GM19438 (cell line): ENCODE measurements around the gene STX16.

Experiments used
- ATAC-seq: cut with Tn5 transposase; IDR thresholded peaks from one replicate; pipeline ENCODE4 v1.9.1; 2021; ENCODE audit warnings: low read depth; ENCODE audit not compliant: unreplicated experiment

The STX16 gene, protein sequence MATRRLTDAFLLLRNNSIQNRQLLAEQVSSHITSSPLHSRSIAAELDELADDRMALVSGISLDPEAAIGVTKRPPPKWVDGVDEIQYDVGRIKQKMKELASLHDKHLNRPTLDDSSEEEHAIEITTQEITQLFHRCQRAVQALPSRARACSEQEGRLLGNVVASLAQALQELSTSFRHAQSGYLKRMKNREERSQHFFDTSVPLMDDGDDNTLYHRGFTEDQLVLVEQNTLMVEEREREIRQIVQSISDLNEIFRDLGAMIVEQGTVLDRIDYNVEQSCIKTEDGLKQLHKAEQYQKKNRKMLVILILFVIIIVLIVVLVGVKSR

DNA sequence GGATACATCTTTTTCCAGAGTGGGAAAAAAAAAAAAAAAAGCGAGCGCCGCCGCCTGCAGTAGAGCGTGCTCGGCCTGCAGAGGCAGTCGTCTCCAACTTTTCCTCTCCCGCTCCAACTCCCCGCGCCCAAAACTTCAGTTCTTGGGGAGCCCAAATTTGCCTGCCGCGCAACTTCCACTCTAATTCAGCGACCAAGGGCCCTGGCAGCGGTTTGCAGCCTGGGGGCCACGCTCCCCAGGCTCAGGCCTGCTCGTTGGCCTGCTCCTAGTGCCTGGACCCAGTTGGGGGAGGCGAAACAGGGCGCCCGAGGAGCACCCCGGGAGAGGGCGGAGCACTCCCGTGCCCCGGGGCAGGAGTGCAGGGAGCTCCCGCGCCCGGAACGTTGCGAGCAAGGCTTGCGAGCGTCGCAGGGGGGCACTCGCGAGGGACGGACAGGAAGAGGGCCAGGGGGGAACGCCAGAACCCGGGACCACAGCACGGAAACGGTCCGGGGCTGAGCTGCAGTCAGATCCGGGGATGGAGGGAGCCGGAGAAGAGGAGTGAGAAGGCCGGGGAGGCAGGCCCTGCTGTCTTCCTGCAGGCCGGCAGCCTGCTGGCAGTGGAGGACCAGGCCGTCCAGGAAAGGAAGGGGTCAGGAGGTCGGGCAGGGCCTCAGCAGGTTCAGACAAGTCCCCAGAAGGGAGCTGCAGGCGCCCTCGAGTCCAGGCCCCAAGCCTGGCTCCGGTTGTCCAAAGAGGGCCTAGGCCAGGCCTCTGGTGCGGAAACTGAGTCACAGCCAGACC, at the start of gene STX16:
Gene STX16, plus strand, starts transcription at position 508 of the 783 bp plus-strand sequence. CDS start 724 bp downstream, outside the sequence.
- peak; percentile 68 for ATAC-seq

DNA sequence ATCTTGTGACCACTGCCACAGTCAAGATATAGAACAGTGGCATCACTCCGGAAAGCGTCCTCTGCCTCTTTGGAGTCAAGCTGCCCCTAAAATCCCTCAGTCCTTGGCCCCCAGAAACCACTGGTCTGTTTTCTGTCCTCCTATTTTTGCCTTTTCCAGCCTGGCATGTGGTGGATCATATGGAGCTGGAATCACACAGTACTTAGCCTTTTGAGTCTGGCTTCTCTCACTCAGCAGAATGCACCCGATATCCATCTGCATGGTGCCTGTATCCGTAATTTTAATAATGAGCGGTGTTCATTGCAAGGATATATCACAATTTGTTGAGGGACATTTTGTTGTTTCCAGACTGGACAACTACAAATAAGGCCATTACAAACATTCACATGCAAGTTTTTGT, 49.0 kb upstream of the STX16 start:
- no peak for ATAC-seq

DNA sequence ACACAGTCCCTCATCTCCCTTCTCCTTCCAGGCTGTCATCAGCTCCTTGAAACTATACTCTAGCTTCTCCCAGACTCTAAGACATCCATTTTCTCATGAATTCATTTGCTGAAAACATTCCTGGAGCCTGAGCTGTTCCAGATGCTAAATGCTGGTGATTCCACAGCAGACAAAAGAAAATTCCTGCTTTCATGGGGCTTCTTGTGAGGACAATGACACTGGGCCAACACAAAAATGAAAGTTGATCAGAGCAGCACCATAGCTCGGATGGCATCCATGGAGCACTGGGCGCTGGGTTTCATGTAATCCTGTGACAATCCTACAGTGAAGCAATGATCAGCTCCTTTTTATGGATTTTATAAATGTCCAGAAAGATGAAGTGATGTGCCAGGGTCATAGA, 47.4 kb upstream of the STX16 start:
- ATAC-seq: no peak

DNA sequence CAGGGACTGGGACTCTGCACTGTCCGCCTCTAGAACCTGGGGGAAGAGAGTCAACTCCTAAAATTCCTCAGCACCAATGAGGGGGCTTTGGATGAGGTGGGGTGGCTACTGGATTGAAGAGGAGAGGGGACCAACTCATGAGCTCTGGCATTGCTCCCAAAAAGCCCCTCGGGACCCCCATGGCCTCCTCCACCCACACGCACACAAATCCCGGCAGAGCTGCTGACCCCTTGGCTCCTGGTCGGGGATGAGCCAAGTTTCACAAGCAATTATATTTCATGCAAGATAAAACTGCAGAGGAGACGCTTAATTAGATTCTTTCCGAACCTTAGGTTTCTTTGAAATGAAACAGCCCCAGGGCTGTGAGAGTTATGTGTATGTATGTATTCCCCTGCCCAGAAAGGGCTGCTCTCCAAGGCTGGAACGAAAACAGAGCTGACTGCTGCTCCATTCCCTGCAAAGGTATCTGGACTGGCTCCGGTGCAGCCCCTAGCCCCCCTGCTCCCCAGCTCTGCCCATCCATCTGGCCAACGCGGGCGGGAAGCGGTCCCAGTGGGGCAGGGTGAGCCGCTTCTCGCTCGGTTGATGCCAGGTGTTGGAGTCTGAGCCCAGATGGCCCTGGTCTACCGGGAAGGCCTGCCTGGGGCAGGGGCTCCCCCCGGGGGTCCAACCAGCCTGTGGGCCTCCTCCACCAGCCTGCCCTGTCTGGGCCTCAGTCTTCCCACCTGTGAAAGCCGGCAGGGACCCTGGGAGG, 46.8 kb upstream of the STX16 start:
- no peak for ATAC-seq

DNA sequence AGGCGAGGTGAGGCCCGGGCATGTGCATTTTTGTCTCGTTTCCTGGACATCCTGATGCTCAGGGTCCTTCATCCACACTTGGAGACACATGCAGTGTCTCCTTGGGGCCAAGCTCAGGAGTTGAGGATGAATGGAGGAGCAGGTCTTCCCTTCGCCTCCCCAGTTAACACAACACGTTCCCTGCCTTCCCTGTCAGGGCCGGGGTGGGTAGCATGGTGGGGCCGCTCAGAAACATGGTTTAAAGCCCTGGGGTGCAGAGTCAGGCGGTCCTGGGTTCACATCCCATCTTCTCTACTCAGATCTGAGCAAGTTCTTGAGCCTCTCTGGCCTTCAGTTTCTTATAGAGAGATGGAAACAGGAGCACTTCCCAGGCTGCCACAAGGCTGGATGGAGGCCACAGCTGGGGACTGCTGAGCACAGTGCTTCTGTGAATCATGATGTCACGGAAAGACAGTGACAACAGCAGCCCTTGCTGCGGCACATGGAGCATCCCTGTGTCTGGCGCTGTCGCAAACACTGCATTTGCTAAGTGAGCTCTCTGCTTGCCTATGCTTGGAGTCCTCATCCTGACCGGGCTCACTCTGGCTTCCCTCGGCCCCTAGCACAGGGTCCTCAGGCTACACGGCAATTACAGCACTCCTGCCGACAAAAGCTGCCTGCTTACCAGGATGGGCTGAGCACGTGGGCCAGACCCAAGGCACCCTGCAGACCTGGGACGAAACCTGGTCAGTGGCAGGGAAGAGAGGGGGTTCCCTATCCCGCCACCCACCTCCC, 45.6 kb upstream of the STX16 start:
- no peak for ATAC-seq

DNA sequence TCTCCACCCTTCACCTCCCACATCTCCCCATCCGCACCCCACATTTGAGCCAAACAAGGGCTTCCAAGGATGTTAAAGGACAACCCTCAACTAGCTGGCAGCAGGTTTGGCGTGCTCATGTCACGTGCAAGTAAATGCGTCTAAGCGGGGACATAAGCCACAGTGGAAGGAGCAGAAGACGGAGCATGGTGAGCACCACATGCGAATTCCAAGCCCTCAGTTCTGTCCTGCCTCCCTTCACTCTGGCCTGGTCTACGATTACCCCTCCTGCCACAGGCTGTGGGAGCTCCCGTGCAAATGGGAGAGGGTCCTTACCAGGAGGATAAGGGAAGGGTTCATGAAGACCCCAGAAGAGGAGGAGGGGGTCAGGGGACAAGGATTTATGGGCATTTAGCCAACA, 44.9 kb upstream of the STX16 start:
- no peak for ATAC-seq

DNA sequence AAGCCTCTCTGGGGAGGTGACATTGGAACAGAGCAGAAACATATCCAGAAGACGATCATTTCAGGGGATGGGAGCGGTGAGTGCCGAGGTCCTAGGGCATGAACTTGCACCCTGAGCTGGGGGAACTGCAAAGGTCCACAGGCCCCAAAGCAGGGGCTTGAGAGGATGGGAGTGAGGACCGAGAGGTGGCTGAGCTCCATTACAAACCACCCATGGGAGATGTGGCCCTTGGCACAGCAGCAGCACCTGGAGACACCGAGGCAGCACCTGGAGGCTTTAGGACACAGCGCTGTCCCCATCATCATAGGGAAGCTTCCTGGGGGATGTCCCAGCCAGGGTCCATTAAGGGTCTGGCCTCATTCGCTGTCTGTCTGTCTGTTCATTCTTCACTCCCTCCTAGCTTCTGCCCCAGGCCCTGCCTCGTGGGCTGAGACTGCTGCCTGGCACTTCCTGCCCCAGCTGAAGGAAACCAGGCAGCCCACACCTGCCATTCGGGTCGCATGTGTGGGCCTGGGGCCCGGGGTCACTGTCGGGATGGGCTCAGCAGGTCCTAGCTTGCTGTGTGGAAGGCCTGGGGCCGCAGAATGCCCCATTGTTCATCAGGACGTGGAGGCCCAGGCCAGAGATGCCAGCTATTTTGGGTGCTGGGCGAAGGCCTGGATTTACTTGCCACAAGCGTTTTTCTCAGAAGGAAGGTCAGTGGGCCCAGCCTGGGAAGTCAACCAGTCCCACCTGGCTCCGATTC, 42.8 kb upstream of the STX16 start:
- no peak for ATAC-seq

DNA sequence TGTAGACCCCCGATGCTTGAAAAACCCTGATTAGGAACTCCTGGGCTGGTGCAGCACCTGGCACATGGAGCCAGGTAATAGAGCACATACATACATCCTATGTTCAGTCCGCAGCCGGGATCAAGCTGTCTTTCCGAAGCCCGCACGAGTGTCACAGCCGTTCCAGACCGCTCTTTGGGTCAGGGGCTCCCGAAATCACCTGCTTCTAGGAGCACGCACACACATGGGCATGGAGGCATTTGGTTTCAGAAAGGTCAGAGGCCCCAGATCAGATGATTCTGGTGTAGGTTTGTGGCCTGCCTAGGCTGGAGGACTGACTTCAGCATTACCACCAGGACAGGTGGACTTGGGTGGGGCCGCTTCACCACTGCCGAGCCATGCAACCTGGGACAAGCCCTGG, 42.1 kb upstream of the STX16 start:
- no peak for ATAC-seq

DNA sequence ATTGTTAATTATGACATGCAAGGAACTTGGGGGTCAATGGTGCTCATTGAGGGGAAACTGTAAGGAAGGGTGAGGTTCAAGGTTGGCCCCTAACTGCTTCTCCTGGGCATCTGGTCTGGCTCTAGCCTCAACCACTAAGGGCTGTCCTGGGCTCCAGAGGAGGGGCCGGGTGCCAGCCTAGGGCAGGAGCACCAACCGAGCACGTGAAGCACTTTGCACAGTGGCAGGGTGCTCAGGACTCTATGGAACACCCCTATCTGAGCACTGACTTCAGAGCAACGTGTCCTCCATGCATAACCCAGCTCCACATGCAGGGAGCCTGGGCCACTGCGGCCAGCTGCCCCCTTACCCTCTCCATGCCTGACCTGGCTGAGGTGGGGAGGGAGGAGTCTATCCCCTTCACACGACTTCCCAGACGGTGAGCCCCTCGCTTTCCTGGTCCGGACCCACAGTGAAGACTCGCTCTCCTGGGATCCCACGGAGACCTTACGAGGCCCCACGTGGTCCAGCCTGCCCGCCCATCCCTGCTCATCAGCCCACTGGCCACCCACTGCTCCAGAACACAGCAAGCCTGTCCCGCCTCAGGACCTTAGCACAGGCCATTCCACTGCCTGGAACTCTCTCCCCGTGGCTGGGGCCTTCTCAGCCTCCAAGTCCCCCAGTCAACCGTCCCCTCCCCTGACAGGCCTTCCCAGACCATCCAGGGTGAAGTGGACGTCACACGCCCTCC, 40.8 kb upstream of the STX16 start:
- no peak for ATAC-seq

DNA sequence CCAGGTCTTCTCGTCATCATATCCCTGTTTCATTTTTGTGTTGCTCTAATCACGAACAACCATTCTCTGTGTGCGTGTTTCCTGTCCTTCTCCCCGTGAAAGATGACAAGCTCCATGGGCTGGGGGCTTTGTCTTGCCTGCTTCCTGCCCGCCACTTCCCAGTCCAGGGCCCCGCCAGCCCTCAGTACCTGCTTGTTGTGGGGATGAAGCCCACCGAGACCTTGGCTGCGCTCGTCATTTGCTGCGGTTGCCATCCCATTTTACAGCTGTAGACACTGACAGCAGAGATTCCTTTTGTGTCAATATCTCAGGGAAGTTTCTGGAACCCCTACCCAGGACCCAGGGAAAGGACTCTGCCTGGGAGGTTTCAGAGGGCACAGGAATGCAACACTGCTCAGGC, 40.3 kb upstream of the STX16 start:
- no peak for ATAC-seq

DNA sequence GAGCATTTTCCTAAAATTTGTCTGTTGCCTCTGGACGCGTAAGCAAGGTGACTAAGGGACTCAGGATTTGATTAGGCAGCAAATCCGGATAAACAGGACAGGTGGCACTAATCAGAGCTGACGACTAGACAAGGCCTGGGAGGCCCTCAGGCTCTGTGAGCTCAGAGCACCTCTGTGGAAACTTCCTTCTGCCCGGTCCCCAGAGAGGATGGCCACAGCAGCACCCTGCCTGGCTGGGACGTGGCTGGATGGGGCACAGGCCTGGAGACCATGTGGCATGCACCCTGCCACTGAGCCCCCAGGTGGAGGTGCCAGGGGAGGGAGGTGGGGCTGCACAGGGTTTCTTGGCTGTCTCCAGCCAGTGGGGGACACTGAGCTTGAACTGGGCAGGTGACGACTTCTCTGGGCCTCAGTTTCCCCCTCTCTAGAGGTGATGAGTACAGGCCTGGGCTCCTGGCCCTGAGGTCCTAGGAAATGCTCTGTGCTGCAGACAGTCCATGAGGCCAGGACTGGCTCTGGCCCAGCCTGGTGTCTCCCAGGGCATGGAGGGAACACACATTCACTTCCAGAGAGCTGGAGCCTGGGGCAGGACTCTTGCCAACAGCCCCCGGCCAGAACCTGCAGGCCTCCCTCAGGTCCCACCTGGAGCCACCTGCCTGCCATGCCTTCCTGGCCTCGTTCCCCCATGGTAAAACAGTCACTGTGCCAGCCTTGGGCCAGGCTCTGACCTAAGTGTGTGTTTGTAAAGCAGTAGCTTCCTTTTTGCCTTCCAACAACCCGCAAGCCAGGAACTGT, 39.6 kb upstream of the STX16 start:
- no peak for ATAC-seq

DNA sequence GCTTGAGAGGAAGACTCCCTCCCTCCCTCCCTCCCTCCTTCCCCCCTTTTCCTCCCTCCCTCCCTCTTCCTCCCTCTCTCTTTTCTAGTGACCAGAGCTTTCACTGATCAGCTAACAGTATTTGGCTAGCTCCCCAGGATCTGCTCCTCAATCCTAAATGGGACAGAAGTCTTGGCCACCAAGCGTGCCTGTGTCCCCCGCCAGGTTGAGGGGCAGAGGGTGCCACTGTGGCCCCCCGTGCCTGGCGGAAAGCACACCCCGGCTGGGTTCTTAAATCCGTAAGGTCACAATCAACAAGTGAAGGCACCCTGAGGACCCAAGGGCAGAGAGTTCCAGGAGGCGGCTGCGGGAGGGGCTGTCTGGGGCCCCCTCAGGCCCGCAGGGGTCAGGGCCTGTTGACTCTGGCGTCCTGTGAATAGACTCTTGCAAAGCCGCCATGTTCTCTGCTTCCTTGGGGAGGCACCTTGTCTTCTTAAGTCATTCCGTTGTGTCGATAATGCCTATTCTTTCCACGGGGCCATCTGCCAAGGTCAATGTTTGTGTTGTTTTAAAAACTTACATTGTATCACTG, 38.9 kb upstream of the STX16 start:
- ATAC-seq: no peak

DNA sequence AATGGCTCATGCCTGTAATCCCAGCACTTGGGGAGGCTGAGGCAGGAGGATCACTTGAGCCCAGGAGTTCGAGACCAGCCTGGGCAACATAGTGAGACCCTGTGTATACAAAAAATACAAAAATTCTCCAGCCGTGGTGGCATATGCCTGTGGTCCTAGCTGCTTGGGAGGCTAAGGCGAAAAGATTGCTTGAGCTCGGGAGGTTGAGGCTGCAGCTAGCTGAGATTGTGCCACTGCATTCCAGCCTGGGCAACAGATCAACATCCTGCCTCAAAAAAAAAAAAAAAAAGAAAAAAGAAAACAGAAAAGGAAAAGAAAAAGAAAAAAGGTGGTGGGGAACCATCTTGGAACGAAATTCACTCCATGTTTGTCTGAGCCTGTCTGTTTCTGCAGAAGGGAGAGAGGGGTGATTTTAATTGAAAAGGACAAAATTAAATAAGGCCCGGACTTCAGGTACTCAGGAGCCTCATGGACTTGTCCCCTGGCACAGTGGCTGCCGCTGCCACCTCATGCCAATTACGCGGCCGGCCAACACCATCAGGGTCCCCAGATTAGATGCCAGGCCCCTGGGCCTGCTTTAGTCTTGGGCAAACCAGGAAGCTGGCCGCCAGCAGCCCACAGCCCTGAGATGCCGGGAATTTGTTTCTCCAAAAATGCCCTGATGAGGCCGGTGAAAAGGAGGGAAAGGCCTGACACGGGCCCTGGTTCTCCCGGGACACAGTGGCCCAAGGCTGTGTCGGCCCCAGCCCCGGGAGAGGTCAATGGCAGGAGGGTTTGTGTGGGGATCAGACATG, 37.8 kb upstream of the STX16 start:
- ATAC-seq: no peak

DNA sequence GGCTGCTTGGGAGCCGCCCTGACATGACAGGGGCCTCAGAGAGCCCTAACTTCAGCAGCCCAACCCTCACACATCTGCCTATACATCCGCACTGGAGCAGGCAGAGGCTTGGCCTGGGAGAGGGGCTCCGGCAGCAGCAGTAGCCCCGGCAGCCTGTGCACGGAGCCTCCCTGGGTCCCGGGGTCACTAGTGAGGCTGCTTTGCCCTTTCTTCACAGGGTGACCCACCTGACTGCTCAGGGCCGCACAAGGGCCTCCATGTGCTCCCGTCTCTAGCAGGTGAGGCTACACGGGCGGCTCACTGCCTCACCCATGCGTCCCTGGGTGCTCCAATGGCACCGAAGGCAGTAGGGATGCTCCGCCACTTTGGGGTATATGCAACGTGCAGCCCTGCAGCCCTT, 36.7 kb upstream of the STX16 start:
- ATAC-seq: no peak

DNA sequence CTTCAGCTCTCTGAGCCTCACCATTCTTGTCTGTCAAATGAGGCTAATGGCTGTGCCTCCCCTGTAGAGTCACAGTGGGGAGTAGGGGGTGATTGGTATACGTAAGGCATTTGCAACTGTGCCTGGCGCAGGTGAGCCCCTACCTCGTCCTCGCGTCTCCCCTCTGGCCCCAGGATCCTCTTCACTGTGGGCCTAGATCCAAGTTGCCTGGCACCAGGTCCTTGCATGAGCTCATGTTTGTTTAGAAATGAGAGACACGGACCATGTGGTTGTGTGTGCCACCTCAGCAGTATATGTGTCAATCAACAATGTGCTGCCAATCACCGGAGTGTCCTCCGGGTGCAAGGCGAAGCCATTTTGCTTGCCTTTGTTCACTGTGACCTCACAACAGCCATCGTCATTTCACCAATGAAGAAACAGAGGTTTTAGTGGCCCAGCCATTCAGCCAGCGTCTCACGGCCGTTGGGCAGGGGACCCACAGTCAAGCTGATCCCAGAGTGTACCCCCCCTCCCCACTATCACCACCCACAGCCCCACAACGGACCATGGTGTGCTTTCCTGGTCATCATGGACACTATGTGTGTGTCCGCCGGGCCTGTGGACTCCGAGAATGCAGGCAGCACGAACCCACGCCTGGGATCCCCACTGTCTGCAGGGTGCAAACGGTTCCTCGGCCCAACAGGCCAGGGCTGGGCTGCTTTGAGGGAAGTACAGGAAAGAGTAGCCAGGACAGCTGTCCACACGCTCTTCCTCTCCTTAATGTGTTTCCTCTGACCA, 35.9 kb upstream of the STX16 start:
- no peak for ATAC-seq

DNA sequence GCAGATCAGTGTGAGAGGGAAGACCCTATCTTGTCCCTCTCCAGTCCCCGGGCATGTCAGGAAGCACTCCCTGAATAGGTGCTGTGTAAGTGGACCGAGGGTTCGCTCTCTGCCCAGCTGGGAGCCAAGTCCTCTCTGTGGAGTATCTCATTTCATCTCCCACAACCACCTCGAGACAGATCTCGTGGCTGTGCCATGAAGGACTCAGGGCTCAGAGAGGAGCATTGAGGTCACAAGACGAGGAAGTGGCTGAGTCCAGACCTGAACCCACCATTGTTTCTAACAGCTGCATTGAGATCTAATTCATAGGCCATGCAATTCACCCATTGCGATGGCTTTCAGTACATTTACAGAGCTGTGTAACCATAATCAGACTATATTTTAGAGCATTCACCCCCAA, 34.7 kb upstream of the STX16 start:
- no peak for ATAC-seq

DNA sequence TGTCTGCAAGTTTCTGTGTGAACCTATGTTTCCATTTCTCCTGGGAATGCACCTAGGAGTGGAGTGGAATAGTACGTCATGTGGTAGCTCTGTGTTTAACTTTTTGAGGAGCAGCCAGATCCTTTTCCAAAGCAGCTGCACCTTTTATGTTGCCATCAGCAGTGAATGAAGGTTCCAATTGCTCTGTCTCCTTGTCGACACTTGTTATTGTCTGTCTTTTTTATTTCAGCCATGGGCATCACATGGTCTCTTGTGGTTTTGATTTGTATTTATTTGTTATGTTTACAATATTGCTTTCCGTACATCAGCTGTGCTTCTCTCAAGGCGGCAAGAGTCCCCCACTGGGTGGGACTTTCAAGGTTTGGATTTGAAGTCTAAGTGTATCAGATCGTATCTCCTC, 33.9 kb upstream of the STX16 start:
- no peak for ATAC-seq
